Measurements from ENCODE around the gene RAI1.

The RAI1 gene

GRCh38 chr17:17701658-17702057 is 20.4 kb downstream of the RAI1 start:
- no peak for DNase-seq

- no peak for DNase-seq
These were observed 21.3 kb downstream of the RAI1 start for GRCh38 chr17:17702449-17703139.

GRCh38 chr17:17703140-17703919 is 22.1 kb downstream of the RAI1 start:
- no peak for DNase-seq

GRCh38 chr17:17704931-17705330 is 23.7 kb downstream of the RAI1 start:
- no peak for DNase-seq

- no peak for DNase-seq
These were observed 25.1 kb downstream of the RAI1 start for GRCh38 chr17:17706140-17707060.

GRCh38 chr17:17708295-17708694 is 27.0 kb downstream of the RAI1 start:
- no peak for DNase-seq

- DNase-seq, result no peak
These were observed 27.6 kb downstream of the RAI1 start for GRCh38 chr17:17708816-17709215.

GRCh38 chr17:17709815-17710321 is 28.6 kb downstream of the RAI1 start:
- no peak for DNase-seq

GRCh38 chr17:17710355-17710727 is 29.1 kb downstream of the RAI1 start:
- no peak for DNase-seq

GRCh38 chr17:17710728-17711541 is 29.7 kb downstream of the RAI1 start:
- DNase-seq, result no peak

GRCh38 chr17:17711641-17712162 is 30.4 kb downstream of the RAI1 start:
- DNase-seq, result no peak

- DNase-seq, result no peak
These were observed 31.1 kb downstream of the RAI1 start for GRCh38 chr17:17712268-17712924.

- DNase-seq, result no peak
These were observed 32.6 kb downstream of the RAI1 start for GRCh38 chr17:17713839-17714238.

- DNase-seq, result no peak
These were observed 33.1 kb downstream of the RAI1 start for GRCh38 chr17:17714261-17714866.

- no peak for DNase-seq
These were observed 33.6 kb downstream of the RAI1 start for GRCh38 chr17:17714879-17715278.

GRCh38 chr17:17716837-17717523 is 35.7 kb downstream of the RAI1 start:
- DNase-seq, result no peak

- DNase-seq, result no peak
These were observed 37.0 kb downstream of the RAI1 start for GRCh38 chr17:17718251-17718650.

GRCh38 chr17:17719199-17719940 is 38.1 kb downstream of the RAI1 start:
- no peak for DNase-seq

GRCh38 chr17:17719966-17720543 is 38.8 kb downstream of the RAI1 start:
- no peak for DNase-seq

Data from hippocampal formation (tissue), 2 donors.